MV-4-11 (cell line): ENCODE measurements around the gene PTTG1IP.
"Not testable (repeated sequence)": the region's sequence is repeated elsewhere in the genome, so short reads cannot be mapped to it uniquely, and the experiment has no call there.

Experiments
- DNase-seq: peaks from one replicate; lab custom pipeline; 2025; lab: John Stamatoyannopoulos, UW

PTTG1IP gene

DNA sequence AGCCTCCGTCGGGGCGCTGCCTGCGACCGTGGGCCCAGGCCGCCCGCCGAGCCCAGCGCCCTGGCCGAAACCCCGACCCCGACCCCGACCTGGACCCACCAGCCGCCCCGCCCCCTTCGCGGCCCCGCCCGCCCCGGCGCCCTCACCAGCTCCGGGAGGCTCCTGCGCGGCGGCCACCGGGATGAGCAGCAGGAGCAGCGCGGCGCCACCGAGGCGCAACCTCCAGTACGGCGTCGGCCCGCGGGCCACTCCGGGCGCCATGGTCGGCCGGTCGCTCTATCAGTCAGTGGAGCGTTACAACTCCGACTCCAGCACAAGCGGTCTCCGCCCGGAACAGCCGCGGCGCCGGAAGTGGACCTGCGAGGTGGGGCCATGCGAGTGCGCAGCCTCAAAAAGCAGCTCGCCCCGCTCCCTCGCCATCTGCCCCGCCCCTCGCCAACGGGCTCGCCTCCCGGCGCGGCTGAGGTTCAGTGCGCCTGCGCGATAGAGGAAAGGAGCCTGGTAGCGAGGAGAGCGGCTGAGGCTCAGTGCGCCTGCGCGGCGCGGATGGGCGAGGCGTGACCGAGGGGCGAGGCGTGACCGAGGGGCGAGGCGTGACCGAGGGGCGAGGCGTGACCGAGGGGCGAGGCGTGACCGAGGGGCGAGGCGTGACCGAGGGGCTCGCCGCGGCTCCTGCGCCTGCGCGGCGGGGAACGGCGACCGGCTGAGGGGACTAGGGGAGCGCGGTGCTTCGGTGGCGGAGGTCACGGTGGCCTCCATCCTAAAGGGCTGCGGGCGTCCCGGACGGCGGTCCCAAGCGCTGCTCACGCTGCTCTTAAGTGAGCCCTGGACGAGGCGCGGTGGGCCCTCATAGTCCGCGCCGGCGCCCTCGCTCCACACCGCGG is at the start of gene PTTG1IP:
TSS of gene PTTG1IP (minus strand) at position 335 of the 884 bp plus-strand sequence. CDS start at position 261, 74 bp downstream.
- DNase-seq = peak; percentile 95

GRCh38 chr21:44921928-44922327 is 48.4 kb upstream of the PTTG1IP start:
- DNase-seq = no peak

GRCh38 chr21:44920694-44921604 is 47.5 kb upstream of the PTTG1IP start, which contains the start of gene ITGB2:
Gene ITGB2, minus strand, starts transcription at chr21:44920899. Its CDS starts 10,117 bp downstream, at chr21:44910782.
- DNase-seq = peak; percentile 88

DNA sequence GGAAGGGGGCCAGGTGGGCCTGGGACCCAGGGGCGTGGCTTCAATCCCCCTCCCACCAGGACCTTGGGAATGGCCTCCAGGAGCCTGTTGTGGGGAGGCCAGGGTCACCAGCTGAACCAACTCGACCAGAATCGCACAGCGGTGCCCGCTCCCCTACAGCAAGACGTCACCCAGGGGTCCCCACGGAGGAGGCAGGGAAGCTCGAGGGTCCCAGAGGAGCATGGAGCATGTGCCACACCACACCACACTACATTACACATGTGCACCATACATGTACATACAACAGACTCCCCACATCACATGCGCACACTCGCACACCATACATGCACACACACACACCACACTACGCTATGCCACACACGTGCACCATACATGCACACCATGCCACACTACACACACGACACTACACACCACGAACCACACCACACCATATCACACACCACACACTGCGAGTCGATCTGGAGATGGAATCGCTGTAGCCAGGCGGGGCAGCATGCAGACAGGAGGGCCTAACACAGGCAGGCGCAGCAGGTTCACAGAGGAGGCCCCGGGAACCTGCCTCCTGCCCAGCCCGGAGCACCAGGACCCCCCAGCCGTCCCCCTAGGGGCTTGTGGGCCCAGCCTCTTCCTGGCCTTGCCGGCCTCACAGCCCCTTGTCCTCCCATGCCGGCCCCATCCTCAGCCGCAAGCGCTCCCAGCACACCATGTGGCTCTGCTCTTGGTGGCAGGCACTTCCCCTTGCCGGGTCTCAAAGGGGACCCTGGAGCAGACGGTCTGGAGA is 46.6 kb upstream of the PTTG1IP start:
- DNase-seq = no peak

GRCh38 chr21:44919111-44919912 is 45.8 kb upstream of the PTTG1IP start:
- peak; percentile 76 for DNase-seq

- no peak for DNase-seq
Observed at GRCh38 chr21:44918581-44919033, 45.1 kb upstream of the PTTG1IP start.

DNA sequence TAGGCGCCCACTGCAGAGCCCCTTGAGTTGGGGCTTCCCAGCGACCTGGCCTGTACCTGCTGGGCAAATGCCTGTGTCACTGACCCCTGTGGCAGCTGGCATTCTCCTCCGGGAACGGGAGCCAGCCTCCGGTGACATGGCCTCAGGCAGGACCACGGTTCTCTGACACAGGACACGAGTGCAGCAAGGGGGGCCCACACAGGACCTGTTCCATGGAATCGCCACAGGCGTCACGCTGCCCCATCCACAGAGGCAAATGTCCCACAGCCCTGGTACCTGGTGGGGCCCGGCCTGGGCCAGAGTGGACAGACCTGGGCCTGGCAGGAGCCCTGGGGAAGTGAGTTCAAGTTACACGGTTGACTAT is 44.6 kb upstream of the PTTG1IP start:
- no peak for DNase-seq

- no peak for DNase-seq
Observed at GRCh38 chr21:44917446-44918106, 44.1 kb upstream of the PTTG1IP start.

DNA sequence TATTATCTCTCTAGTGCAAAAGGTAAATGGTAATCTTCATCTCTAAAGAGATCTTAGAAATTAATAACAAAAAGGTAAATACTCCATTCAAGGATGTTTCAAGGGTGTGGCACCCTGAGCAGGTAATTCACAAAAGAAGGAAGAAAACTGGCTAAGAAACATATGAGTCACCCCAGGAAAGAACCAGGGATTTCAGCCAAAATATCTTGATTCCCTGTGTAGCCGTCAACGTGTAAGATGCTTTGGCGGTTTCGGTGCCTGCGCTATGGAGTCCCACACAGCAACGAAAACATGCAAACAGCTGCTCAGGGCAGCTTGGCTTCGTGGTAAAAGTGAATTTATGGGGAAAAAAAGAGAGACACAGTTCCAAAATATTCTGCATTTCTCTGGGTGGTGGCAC is 43.5 kb upstream of the PTTG1IP start:
- DNase-seq = no peak

- peak; percentile 83 for DNase-seq
Observed at GRCh38 chr21:44914176-44914874, 40.8 kb upstream of the PTTG1IP start.

- no peak for DNase-seq
Observed at GRCh38 chr21:44913425-44914175, 40.1 kb upstream of the PTTG1IP start.

- not testable (repeated sequence) for DNase-seq
Observed at GRCh38 chr21:44912506-44913412, 39.3 kb upstream of the PTTG1IP start.

- no peak for DNase-seq
Observed at GRCh38 chr21:44912158-44912473, 38.6 kb upstream of the PTTG1IP start.

DNA sequence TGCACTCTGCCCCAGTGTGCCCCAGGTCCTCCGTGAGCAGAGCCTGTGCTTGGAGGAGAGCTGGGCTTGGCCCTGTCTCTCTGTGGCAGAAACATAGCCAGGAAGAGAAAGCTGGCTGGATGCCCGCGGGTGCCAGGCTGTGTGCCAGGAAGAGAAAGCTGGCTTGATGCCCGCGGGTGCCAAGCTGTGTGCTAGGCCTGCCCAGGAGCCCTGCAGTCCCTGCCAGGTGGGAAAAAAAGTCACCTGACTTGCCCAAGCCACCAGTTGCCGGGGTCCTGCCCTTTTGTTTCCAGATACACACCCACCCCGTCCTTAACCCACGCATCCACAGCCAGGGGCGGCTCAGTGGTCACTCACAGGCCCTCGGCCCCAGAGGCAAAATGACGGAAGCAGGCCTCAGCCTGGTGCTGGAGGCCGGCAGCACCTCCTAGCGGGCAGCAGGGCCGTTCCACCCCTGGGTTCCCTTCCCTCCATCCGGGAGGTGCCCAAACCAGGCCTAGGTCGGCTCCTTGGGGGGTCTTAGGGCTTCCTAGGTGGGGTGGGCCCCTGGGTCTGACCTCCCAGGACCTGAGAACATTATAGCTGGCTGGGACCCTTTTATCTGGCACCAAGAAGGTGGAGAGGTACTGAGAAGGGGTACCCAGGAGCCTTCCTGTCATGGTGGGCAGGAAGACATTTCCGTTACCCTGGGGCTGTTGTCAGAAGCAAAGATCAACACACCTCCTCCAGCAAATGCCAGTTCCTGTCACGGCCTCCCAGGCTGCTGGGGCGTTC is 38.1 kb upstream of the PTTG1IP start:
- DNase-seq = no peak

DNA sequence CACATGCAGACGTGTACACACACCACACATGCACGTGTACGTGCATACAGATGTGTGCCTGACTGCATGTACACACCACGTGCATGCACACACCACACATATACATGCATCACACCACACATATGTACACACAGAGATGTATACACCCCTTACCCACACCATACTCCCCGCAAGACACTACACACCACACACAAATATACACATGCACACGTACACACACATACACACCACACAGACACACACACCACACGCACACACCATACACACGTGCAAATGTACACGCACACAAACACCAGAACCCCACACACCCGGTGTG is 37.5 kb upstream of the PTTG1IP start:
- DNase-seq = no peak

DNA sequence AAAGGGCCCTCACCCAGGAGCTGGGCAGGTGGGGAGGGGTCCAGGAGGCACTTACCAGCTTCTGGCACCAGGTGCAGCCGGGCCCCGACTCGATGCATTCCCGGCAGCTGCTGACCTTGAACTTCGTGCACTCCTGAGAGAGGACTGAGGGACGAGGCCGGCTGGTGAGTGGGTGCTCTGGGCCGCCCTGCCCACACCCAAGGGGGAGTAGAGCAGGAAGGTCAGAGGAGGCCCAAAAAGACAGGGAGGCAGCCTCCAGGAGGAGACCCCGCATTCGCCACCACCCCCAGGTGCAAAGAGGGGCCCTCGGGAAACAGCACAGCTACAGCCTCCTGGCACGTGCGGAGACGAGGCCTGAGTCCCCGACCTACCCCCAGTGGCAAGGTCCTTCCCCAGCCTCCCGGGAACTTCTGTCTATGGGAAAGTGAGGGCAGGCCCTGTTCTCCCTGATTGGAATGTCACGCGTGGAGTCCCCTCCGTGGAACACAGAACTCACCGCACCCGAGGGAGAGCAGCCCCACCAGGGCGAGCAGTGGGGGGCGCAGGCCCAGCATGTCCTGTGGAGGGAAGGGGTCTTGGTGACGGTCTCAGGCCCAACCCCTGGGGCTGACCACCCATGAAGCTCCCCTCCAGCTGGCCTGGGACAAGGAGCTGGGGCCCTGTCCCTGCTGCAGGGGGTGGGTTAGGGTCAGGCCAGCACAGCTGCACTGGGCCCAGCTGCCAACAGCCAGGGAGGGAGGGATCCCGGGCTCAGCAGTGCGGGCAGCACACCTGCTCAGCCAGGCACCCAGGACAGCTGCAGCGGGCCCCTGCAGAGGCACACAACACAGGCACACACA is 37.0 kb upstream of the PTTG1IP start:
- no peak for DNase-seq

DNA sequence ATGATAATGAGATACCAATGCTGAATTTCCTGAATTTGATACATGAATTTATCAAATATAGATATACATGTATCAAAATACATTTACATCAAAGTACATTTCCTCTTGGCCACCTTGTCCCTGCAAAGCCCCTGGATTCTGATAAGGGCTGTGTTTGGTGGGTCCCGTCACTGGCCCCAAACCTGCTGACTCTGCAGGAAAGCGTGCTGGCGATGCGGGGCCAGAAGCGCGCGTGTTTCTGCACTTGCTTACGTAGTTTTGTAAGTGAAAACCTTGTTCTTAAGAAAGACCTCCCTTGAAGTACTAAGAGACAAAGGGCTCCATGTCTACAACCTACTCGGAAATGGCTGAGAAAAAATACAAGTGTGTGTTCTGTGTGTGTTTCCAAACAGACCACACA is 36.2 kb upstream of the PTTG1IP start:
- no peak for DNase-seq
